Measurements from ENCODE around the gene PJA2.

PJA2 gene

DNA sequence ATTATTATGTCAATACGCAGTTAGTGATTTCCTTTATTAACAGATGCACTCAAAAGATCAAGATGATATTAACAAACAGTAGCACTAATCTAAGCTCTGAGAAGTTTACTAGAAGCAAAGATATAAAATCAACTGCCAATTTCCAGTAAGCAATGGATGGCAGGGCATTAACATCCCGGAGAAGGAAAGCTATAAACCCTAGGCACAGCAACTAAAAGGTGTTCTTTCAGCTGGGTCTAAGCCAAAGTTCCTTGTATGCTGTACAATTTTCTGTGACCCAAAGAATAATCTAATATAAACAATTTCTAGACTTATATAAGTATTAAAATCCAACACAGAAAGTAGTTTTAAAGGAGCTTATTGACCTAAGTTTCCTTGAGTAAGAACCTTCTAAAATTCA lies 39.4 kb downstream of the PJA2 start:
- no peak for TF ChIP-seq MYC (IDR thresholded peaks at IDR 0.05; ENCODE audit: low read depth, low read length)
- TF ChIP-seq MAX (IDR thresholded peaks at IDR 0.05; ENCODE audit: low read depth, low read length), result no peak
- TF ChIP-seq POLR2A (IDR thresholded peaks at IDR 0.05; ENCODE audit: extremely low read depth, insufficient read length), result no peak
- TF ChIP-seq CTCF (IDR thresholded peaks at IDR 0.05; ENCODE audit: low read depth, low read length), result no peak
- H3K4me3 ChIP-seq (ENCODE audit: low read depth, low read length), result no peak overlapping the region
- no peak for DNase-seq (ENCODE audit: low read depth)

GRCh38 chr5:109365653-109366052 lies 44.1 kb downstream of the PJA2 start:
- no peak overlapping the region for H3K4me3 ChIP-seq (ENCODE audit: low read depth, low read length)
- no peak for TF ChIP-seq POLR2A (IDR thresholded peaks at IDR 0.05; ENCODE audit: extremely low read depth, insufficient read length)
- TF ChIP-seq MAX (IDR thresholded peaks at IDR 0.05; ENCODE audit: low read depth, low read length), result no peak
- no peak for TF ChIP-seq MYC (IDR thresholded peaks at IDR 0.05; ENCODE audit: low read depth, low read length)
- no peak for TF ChIP-seq CTCF (IDR thresholded peaks at IDR 0.05; ENCODE audit: low read depth, low read length)
- no peak for DNase-seq (ENCODE audit: low read depth)

- H3K4me3 ChIP-seq (ENCODE audit: low read depth, low read length), result no peak overlapping the region
- no peak for TF ChIP-seq POLR2A (IDR thresholded peaks at IDR 0.05; ENCODE audit: extremely low read depth, insufficient read length)
- TF ChIP-seq MYC (IDR thresholded peaks at IDR 0.05; ENCODE audit: low read depth, low read length), result no peak
- TF ChIP-seq CTCF (IDR thresholded peaks at IDR 0.05; ENCODE audit: low read depth, low read length), result no peak
- no peak for TF ChIP-seq MAX (IDR thresholded peaks at IDR 0.05; ENCODE audit: low read depth, low read length)
- no peak for DNase-seq (ENCODE audit: low read depth)
Measured at GRCh38 chr5:109364977-109365376, 44.8 kb downstream of the PJA2 start.

DNA sequence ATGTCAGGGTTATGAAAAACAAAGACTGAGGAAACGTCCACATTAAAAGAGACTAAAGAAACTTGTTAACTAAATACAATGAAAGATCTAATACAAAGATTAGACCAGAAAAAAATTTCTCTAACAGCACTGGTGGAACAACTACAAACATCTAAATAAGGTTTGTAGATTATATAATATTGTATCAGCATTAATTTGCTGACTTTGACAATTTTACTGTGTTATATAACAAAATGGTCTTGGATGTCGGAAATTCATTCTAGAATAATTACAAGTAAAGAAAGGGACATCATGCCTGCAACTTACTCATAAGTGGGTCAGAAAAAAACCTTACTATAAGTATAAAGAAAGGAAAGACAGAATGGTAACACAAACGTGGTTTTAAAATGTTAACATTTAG lies 50.1 kb downstream of the PJA2 start:
- TF ChIP-seq MYC (IDR thresholded peaks at IDR 0.05; ENCODE audit: low read depth, low read length) (no peak), CTCF (IDR thresholded peaks at IDR 0.05; ENCODE audit: low read depth, low read length) (no peak), MAX (IDR thresholded peaks at IDR 0.05; ENCODE audit: low read depth, low read length) (no peak), POLR2A (IDR thresholded peaks at IDR 0.05; ENCODE audit: extremely low read depth, insufficient read length) (no peak)
- DNase-seq (ENCODE audit: low read depth), result no peak
- no peak overlapping the region for H3K4me3 ChIP-seq (ENCODE audit: low read depth, low read length)

DNA sequence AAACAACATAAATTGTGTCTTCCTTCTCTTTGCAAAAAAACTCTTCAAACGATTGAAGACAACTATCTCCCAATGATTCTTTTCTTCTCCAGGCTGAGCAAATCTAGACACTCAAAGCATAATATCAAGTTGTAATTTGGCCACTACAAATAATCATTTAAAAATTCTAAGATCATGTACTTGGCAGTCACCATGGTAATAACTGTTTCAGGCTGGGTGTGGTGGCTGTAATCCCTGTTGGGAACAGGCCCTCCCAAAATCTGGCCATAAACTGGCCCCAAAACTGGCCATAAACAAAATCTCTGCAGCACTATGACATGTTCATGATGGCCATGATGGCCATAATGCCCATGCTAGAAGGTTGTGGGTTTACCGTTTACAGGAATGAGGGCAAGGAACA lies 52.0 kb downstream of the PJA2 start:
- no peak overlapping the region for H3K4me3 ChIP-seq (ENCODE audit: low read depth, low read length)
- TF ChIP-seq MAX (IDR thresholded peaks at IDR 0.05; ENCODE audit: low read depth, low read length), result no peak
- no peak for TF ChIP-seq CTCF (IDR thresholded peaks at IDR 0.05; ENCODE audit: low read depth, low read length)
- TF ChIP-seq MYC (IDR thresholded peaks at IDR 0.05; ENCODE audit: low read depth, low read length), result no peak
- TF ChIP-seq POLR2A (IDR thresholded peaks at IDR 0.05; ENCODE audit: extremely low read depth, insufficient read length), result no peak
- no peak for DNase-seq (ENCODE audit: low read depth)

DNA sequence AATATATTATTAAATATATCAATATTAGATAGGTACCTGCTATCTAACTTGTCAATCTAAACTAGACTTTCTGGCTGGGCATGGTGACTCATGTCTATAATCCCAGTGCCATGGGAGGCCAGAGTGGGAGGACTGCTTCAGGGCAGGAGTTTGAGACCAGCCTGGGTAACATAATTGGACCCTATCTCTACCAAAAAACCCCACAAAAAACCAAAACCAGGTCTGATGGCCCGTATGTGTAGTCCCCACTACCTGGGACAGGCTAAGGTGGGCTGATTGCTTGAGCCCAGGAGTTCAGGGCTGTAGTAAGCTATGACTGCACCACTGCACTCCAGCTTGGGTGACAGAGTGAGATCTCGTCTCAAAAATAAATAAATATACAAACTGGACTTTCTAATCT lies 55.0 kb downstream of the PJA2 start:
- DNase-seq (ENCODE audit: low read depth), result peak; percentile 21

More for the DNA sequence above, 55.0 kb downstream of the PJA2 start:
- TF ChIP-seq MYC (IDR thresholded peaks at IDR 0.05; ENCODE audit: low read depth, low read length) (no peak), POLR2A (IDR thresholded peaks at IDR 0.05; ENCODE audit: extremely low read depth, insufficient read length) (no peak), MAX (IDR thresholded peaks at IDR 0.05; ENCODE audit: low read depth, low read length) (no peak), CTCF (IDR thresholded peaks at IDR 0.05; ENCODE audit: low read depth, low read length) (no peak)
- H3K4me3 ChIP-seq (ENCODE audit: low read depth, low read length), result no peak overlapping the region
